ENCODE results near the gene SART1. TPM values are rescaled to one million over a fixed set of nuclear protein-coding genes. Genes with fewer than 3 reads are reported as not detected.
"Not testable (repeated sequence)": the region's sequence is repeated elsewhere in the genome, so short reads cannot be mapped to it uniquely, and the experiment has no call there.

The SART1 gene
- total RNA-seq, 1 experiment from 2014 or later = 67.4 TPM

DNA sequence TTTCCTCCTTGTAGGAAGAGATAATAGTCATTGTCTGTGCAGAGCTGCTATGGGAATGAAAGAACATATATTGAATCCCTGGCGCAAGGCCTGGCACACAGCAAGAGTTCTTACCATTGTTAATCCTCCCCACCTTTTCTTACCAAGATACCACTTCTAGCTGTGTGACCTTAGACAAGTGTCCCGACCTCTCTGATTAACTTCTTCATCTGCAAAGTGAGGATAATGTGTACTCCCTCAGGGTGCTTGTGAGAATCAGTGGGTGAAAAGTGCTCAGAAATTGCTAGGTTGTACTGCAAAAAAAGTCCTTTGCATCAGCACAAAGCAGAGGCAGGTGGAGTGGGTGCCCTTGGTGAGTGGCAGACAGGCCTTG, 46.5 kb downstream of the SART1 start:
- intact Hi-C loops (cut with micrococcal nuclease) = loop anchor here (10.0 kb wide), 1 partner anchor 47 kb away; the partner anchor contains the start of gene SF3B2

DNA sequence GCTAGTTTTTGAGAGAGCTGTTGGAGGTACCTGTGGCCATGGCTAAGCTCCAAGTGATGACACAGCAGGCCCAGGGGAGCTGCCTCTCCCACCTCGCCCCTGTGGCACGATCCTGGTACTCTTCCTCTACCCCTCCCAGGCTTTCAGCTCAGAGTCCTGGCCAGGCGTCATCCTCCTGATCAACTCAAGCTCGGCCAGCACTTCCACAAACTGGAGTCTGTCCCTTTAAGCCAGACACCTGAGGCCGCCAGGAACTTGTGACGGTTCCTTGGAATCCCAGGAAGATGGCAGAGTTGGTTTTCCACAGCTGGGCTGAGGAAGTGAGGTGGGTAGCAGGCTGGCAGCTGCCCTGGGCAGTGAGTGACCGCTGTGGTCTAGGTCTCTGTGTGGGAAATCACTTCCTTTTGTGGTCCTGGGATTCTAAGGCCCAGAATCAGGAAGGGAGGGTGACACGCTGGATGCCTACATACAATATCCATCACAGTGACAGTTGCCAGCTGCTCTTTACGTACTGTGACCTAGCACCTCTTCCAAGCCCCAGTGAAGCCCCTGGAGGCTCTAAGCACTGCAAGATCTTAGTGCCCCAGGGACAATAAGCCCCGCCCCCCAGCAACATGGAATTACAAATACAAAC, 47.1 kb downstream of the SART1 start:
- Mint-ChIP-seq H3K9me3 (ENCODE audit: unreplicated experiment) (no peaks in the 10 kb centered on the region), H3K27me3 (ENCODE audit: insufficient read depth, unreplicated experiment) (no peaks in the 10 kb centered on the region), H3K27ac (ENCODE audit: low read depth, unreplicated experiment) (no peak overlapping the region), H3K36me3 (ENCODE audit: insufficient read depth, unreplicated experiment) (peaks cover 25% of the 10 kb centered on the region), H3K4me1 (ENCODE audit: insufficient read depth, unreplicated experiment) (peaks cover 8% of the 10 kb centered on the region), H3K4me3 (ENCODE audit: unreplicated experiment) (peak overlapping the region; percentile 35)
- no TSS peak for BruUV-seq (replicated peaks)
- TF ChIP-seq, protein P1, sequence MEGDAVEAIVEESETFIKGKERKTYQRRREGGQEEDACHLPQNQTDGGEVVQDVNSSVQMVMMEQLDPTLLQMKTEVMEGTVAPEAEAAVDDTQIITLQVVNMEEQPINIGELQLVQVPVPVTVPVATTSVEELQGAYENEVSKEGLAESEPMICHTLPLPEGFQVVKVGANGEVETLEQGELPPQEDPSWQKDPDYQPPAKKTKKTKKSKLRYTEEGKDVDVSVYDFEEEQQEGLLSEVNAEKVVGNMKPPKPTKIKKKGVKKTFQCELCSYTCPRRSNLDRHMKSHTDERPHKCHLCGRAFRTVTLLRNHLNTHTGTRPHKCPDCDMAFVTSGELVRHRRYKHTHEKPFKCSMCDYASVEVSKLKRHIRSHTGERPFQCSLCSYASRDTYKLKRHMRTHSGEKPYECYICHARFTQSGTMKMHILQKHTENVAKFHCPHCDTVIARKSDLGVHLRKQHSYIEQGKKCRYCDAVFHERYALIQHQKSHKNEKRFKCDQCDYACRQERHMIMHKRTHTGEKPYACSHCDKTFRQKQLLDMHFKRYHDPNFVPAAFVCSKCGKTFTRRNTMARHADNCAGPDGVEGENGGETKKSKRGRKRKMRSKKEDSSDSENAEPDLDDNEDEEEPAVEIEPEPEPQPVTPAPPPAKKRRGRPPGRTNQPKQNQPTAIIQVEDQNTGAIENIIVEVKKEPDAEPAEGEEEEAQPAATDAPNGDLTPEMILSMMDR (IDR thresholded peaks at IDR 0.05; ENCODE audit: unreplicated experiment) = no peak
- intact Hi-C loops (cut with micrococcal nuclease) = loop anchor here (10.0 kb wide), 1 partner anchor 46 kb away; the partner anchor contains the start of gene SF3B2
- ChIA-PET POLR2A (interaction anchor here (0.6 to 2.4 kb wide), 8 partner anchors 8 to 413 kb away, joined by 3 to 16 read pairs (median 4); partner anchors contain the start of genes CCDC85B and SF3B2), CTCF (interaction anchor here (0.6 to 3.5 kb wide), 8 partner anchors 14 to 696 kb away, joined by 3 to 31 read pairs (median 4); no protein-coding TSS in a partner anchor)
- DNase-seq (ENCODE audit: unreplicated experiment) = peak; percentile 49

More for the DNA sequence above, 46.5 kb downstream of the SART1 start:
- Mint-ChIP-seq H3K4me3 (ENCODE audit: unreplicated experiment) (no peak overlapping the region), H3K27ac (ENCODE audit: low read depth, unreplicated experiment) (no peak overlapping the region), H3K27me3 (ENCODE audit: insufficient read depth, unreplicated experiment) (no peaks in the 10 kb centered on the region), H3K9me3 (ENCODE audit: unreplicated experiment) (no peaks in the 10 kb centered on the region), H3K4me1 (ENCODE audit: insufficient read depth, unreplicated experiment) (peaks cover 8% of the 10 kb centered on the region), H3K36me3 (ENCODE audit: insufficient read depth, unreplicated experiment) (peaks cover 30% of the 10 kb centered on the region)
- DNase-seq (ENCODE audit: unreplicated experiment) = no peak
- ChIA-PET POLR2A (interaction anchor here (0.6 to 2.4 kb wide), 6 partner anchors 14 to 212 kb away, joined by 3 to 16 read pairs (median 4); partner anchors contain the start of genes CCDC85B and SF3B2), CTCF (interaction anchor here (0.6 to 3.5 kb wide), 8 partner anchors 14 to 366 kb away, joined by 3 to 31 read pairs (median 6); no protein-coding TSS in a partner anchor)
- BruUV-seq (replicated peaks) = no TSS peak
- TF ChIP-seq, protein P1 (IDR thresholded peaks at IDR 0.05; ENCODE audit: unreplicated experiment) = no peak

DNA sequence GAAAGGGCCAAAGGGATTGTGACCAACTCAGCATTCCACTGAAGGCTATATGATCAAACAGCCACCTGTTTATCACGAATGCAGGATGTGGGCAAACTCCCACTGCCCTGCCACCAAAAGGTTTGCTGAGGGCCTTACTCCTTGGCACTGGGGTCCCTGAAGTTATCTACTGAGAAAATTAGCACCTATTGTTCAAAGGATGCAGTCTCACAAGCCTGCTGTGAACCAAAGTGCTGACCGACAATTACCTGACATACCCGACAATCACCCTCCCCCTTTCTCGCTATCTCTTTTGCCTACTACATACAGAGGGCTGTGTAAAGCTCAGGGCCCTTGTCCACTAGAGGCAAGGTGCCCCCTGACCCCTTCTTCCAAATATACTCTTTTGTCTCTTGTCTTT, 48.5 kb downstream of the SART1 start:
- POLR2A ChIA-PET = interaction anchor here (0.6 to 2.4 kb wide), 3 partner anchors 31 to 42 kb away, joined by 3 to 16 read pairs (median 3); partner anchors contain the start of gene SF3B2

DNA sequence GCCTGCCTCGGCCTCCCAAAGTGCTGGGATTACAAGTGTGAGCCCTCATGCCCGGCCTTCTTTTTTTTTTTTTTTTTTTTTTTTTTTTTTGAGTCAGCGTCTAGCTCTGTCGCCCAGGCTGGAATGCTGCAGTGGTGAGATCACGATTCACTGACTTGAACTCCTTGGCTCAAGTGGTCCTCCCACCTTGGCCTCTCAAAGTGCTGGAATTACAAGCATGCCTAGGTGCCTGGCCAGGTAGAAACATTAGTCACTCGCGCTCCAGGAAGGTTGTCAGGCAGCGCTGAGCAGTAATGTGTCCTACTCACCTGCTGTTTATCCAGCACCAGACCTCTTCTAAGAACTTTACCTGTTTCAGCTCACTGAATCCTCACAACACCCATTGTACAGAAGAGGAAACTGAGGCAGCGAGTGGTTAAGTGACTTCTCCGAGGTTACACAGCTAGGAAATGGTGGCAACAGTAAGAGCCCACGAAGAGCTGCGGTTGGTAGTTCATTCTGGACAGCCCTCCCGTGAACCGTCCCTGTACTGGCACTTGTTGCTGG, 49.8 kb downstream of the SART1 start:
- ChIA-PET POLR2A (interaction anchor here (0.6 to 2.9 kb wide), 4 partner anchors 9 to 211 kb away, joined by 3 to 10 read pairs (median 4); partner anchors contain the start of genes BANF1 and EIF1AD), CTCF (interaction anchor here (0.7 to 1.6 kb wide), 7 partner anchors 9 to 189 kb away, joined by 3 to 12 read pairs (median 4); no protein-coding TSS in a partner anchor)
- Mint-ChIP-seq H3K9me3 (ENCODE audit: unreplicated experiment) (no peaks in the 10 kb centered on the region), H3K4me1 (ENCODE audit: insufficient read depth, unreplicated experiment) (peaks cover 20% of the 10 kb centered on the region), H3K27me3 (ENCODE audit: insufficient read depth, unreplicated experiment) (no peaks in the 10 kb centered on the region), H3K4me3 (ENCODE audit: unreplicated experiment) (no peak overlapping the region), H3K27ac (ENCODE audit: low read depth, unreplicated experiment) (peak overlapping the region; percentile 9), H3K36me3 (ENCODE audit: insufficient read depth, unreplicated experiment) (no peaks in the 10 kb centered on the region)
- DNase-seq (ENCODE audit: unreplicated experiment) = peak; percentile 86
- TF ChIP-seq, protein P1 (IDR thresholded peaks at IDR 0.05; ENCODE audit: unreplicated experiment) = no peak
- intact Hi-C loops (cut with micrococcal nuclease) = no loop called here
- BruUV-seq (replicated peaks) = no TSS peak

More for the DNA sequence above, 48.5 kb downstream of the SART1 start:
- DNase-seq (ENCODE audit: unreplicated experiment); H3K27ac Mint-ChIP-seq (ENCODE audit: low read depth, unreplicated experiment); intact Hi-C loops (cut with micrococcal nuclease); BruUV-seq (replicated peaks); H3K9me3 Mint-ChIP-seq (ENCODE audit: unreplicated experiment); H3K27me3 Mint-ChIP-seq (ENCODE audit: insufficient read depth, unreplicated experiment); H3K4me3 Mint-ChIP-seq (ENCODE audit: unreplicated experiment): not testable (repeated sequence)
- Mint-ChIP-seq H3K4me1 (ENCODE audit: insufficient read depth, unreplicated experiment) (peaks cover 14% of the 10 kb centered on the region), H3K36me3 (ENCODE audit: insufficient read depth, unreplicated experiment) (peaks cover 11% of the 10 kb centered on the region)
- CTCF ChIA-PET = interaction anchor here (3.5 kb wide), 1 partner anchor 12 kb away, joined by 31 read pairs; no protein-coding TSS in a partner anchor

Measured in MCF 10A (cell line).